HEK293 (cell line): ENCODE data around the gene ZYX.

Source experiments
- CTCF ChIA-PET: fragments of 350-600 bp; formaldehyde crosslinking; extraction: SDS; loops from one replicate; lab custom pipeline; 2021; ENCODE audit warnings: antibody characterized with exemption; lab: Yijun Ruan, JAX
- POLR2A ChIA-PET: fragments of 300-600 bp; formaldehyde crosslinking; extraction: SDS; loops from one replicate; lab custom pipeline; 2020; ENCODE audit warnings: antibody characterized with exemption, inconsistent platforms; lab: Yijun Ruan, JAX
- H3K27ac ChIP-seq: fragments of 200-500 bp; sonication (Bioruptor generic); 2 replicates; pipeline ENCODE4 v1.5.1; 2014; ENCODE audit warnings: low read depth, low read length, control low read depth, inconsistent platforms; ENCODE audit errors: extremely low read depth
- H3K36me3 ChIP-seq, 2 experiments: fragments of 200-500 bp in 1 of 2; sonication (Bioruptor generic) in 1 of 2; 1 replicate in 1 of 2; 2 replicates in 1 of 2; pipeline ENCODE4 v1.5.1; 2014 to 2017; ENCODE audit warnings: inconsistent platforms in 2 of 2, low read length in 2 of 2; ENCODE audit not compliant: control insufficient read depth in 2 of 2, insufficient read depth in 1 of 2
- H3K4me1 ChIP-seq: fragments of 200-500 bp; sonication (Bioruptor generic); 2 replicates; pipeline ENCODE4 v1.5.1; 2014; ENCODE audit warnings: mild to moderate bottlenecking, low read length, inconsistent platforms; ENCODE audit not compliant: control insufficient read depth, insufficient read depth
- H3K4me3 ChIP-seq: 2 replicates; pipeline ENCODE4 v1.5.1; 2011; ENCODE audit warnings: low read depth, mild to moderate bottlenecking, control low read depth, low read length, moderate library complexity
- H3K9me3 ChIP-seq: fragments of 200-500 bp; sonication (Bioruptor generic); 2 replicates; pipeline ENCODE4 v1.5.1; 2014; ENCODE audit warnings: low read depth, low read length, inconsistent platforms; ENCODE audit not compliant: control insufficient read depth, insufficient read depth
- BCL11B ChIP-seq: fragments of 450-650 bp; formaldehyde crosslinking; IDR thresholded peaks from 2 replicates; pipeline ENCODE4 v1.5.1; 2016; ENCODE audit warnings: low read depth, missing biosample characterization, missing genetic modification characterization
- FEZF1 ChIP-seq: fragments of 450-650 bp; formaldehyde crosslinking; IDR thresholded peaks from 2 replicates; pipeline ENCODE4 v1.5.1; 2016; ENCODE audit warnings: missing biosample characterization, missing genetic modification characterization
- GLIS2 ChIP-seq: fragments of 450-650 bp; formaldehyde crosslinking; IDR thresholded peaks from 2 replicates; pipeline ENCODE4 v1.5.1; 2016; ENCODE audit warnings: missing biosample characterization, missing genetic modification characterization
- MEIS1 ChIP-seq: sonication (generic); formaldehyde crosslinking; IDR thresholded peaks from 2 replicates; pipeline ENCODE4 v1.8.1; 2022; ENCODE audit warnings: missing genetic modification reagents, mild to moderate bottlenecking, borderline replicate concordance
- PBX3 ChIP-seq: sonication (generic); formaldehyde crosslinking; IDR thresholded peaks from 2 replicates; pipeline ENCODE4 v1.8.1; 2022; ENCODE audit warnings: mild to moderate bottlenecking, moderate library complexity, missing genetic modification reagents
- SETDB1 ChIP-seq: IDR thresholded peaks from one replicate; pipeline ENCODE4 v1.6.1; 2017; ENCODE audit warnings: mild to moderate bottlenecking, low read length, moderate library complexity, mixed read lengths; ENCODE audit not compliant: insufficient read length
- YY2 ChIP-seq: fragments of 450-650 bp; formaldehyde crosslinking; IDR thresholded peaks from 2 replicates; pipeline ENCODE4 v1.5.1; 2016; ENCODE audit warnings: missing biosample characterization, missing genetic modification characterization
- ZBTB1 ChIP-seq: fragments of 450-650 bp; formaldehyde crosslinking; IDR thresholded peaks from 2 replicates; pipeline ENCODE4 v1.5.1; 2016; ENCODE audit warnings: missing biosample characterization, missing genetic modification characterization
- ZNF155 ChIP-seq: fragments of 450-650 bp; formaldehyde crosslinking; IDR thresholded peaks from 2 replicates; pipeline ENCODE4 v1.5.1; 2016; ENCODE audit warnings: missing biosample characterization, missing genetic modification characterization
- ZNF311 ChIP-seq: fragments of 450-650 bp; formaldehyde crosslinking; IDR thresholded peaks from 2 replicates; pipeline ENCODE4 v1.5.1; 2017; ENCODE audit warnings: missing biosample characterization, missing genetic modification characterization, borderline replicate concordance
- ZNF335 ChIP-seq: fragments of 450-650 bp; formaldehyde crosslinking; conservative IDR thresholded peaks from 2 replicates; pipeline ENCODE4 v1.5.1; 2016; ENCODE audit warnings: missing biosample characterization, missing genetic modification characterization
- ZNF37A ChIP-seq: fragments of 450-650 bp; IDR thresholded peaks from 2 replicates; pipeline ENCODE4 v1.5.1; 2018; ENCODE audit warnings: missing biosample characterization, missing genetic modification characterization
- ZNF391 ChIP-seq: fragments of 450-650 bp; formaldehyde crosslinking; IDR thresholded peaks from 2 replicates; pipeline ENCODE4 v1.5.1; 2016; ENCODE audit warnings: low read depth, missing biosample characterization, missing genetic modification characterization, borderline replicate concordance
- ZNF433 ChIP-seq: fragments of 450-650 bp; formaldehyde crosslinking; IDR thresholded peaks from 2 replicates; pipeline ENCODE4 v1.5.1; 2016; ENCODE audit warnings: missing biosample characterization, missing genetic modification characterization, low read depth
- ZNF514 ChIP-seq: fragments of 450-650 bp; formaldehyde crosslinking; IDR thresholded peaks from 2 replicates; pipeline ENCODE4 v1.5.1; 2016; ENCODE audit warnings: missing biosample characterization, missing genetic modification characterization
- ZNF555 ChIP-seq: fragments of 450-650 bp; formaldehyde crosslinking; conservative IDR thresholded peaks from 2 replicates; pipeline ENCODE4 v1.5.1; 2017; ENCODE audit warnings: missing biosample characterization, mild to moderate bottlenecking, missing genetic modification characterization, inconsistent platforms
- ZNF596 ChIP-seq: fragments of 450-650 bp; IDR thresholded peaks from 2 replicates; pipeline ENCODE4 v1.5.0; 2018; ENCODE audit warnings: missing biosample characterization, mild to moderate bottlenecking, missing genetic modification characterization, moderate library complexity
- ZNF777 ChIP-seq: fragments of 450-650 bp; formaldehyde crosslinking; IDR thresholded peaks from 2 replicates; pipeline ENCODE4 v1.5.1; 2017; ENCODE audit warnings: missing biosample characterization, missing genetic modification characterization, borderline replicate concordance
- ZNF843 ChIP-seq: fragments of 450-650 bp; formaldehyde crosslinking; IDR thresholded peaks from 2 replicates; pipeline ENCODE4 v1.5.1; 2016; ENCODE audit warnings: missing biosample characterization, missing genetic modification characterization
- ZSCAN30 ChIP-seq: fragments of 450-650 bp; IDR thresholded peaks from 2 replicates; pipeline ENCODE4 v1.5.1; 2018; ENCODE audit warnings: missing biosample characterization, mild to moderate bottlenecking, missing genetic modification characterization, moderate library complexity
- ZXDB ChIP-seq: fragments of 450-650 bp; formaldehyde crosslinking; IDR thresholded peaks from 2 replicates; pipeline ENCODE4 v1.5.1; 2016; ENCODE audit warnings: missing biosample characterization, missing genetic modification characterization
- TF ChIP-seq, protein P1 (sequence below): fragments of 450-650 bp; formaldehyde crosslinking; IDR thresholded peaks from 2 replicates; pipeline ENCODE4 v1.5.1; 2016; ENCODE audit warnings: missing biosample characterization, missing genetic modification characterization
- TF ChIP-seq, protein P2 (sequence below): fragments of 450-650 bp; formaldehyde crosslinking; IDR thresholded peaks from 2 replicates; pipeline ENCODE4 v1.5.1; 2017; ENCODE audit warnings: missing biosample characterization, missing genetic modification characterization

The ZYX gene

DNA sequence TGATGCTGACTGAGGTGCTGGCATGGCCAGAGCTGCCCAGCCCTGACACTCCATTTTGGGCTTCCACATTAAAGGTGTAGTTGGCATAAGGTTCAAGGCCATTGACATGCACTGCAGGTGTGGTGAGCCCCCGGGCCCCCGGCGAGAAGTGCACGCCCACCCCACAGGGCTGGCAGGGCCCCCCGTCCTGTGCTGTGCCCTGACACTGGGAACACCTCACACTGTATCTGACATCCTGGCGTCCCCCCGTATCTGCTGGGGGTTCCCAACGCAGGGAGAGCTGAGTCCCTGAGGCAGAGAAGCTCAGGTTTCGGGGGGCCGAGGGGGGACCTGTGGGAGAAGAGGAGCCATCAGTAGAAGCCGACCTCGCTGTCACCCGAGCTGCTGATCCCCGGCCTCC, 17.5 kb downstream of the ZYX start (continued):
- TF ChIP-seq MEIS1 (CRISPR knock-in tag) (no peak), PBX3 (CRISPR knock-in tag) (no peak)

DNA sequence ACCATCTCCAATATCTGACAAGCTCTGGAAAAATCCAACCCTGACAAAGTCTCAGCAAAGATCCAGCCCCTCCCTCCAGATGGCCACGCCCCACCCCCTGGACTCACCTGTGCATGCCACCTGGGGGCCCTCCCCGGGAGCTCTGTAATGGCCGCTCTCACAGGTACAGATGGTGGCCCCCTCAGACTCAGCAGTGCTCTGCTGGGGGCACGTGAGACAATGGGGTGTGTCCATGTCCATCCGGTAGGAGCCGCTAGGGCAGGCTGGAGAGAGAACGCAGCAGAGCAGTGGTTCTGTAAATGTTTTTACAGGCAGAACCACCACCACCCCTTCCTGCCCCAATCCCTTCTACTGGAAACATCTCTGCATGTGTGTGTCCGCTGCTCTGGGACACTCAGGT, 18.0 kb downstream of the ZYX start:
- Histone ChIP-seq H3K36me3 (no peaks in the 10 kb centered on the region), H3K9me3 (no peaks in the 10 kb centered on the region), H3K4me3 (no peak overlapping the region), H3K4me1 (no peaks in the 10 kb centered on the region), H3K27ac (no peak overlapping the region)
- 0 out of 2 replicates have a peak, but pooled peaks have one; percentile 13 for TF ChIP-seq GLIS2
- no peak for TF ChIP-seq SETDB1
- TF ChIP-seq ZSCAN30 (tag by site-specific recombination): no peak
- TF ChIP-seq ZBTB1 (tag by site-specific recombination): no peak
- CTCF ChIA-PET: interaction anchor here (0.6 kb wide), 1 partner anchor 141 kb away, joined by 4 read pairs; no protein-coding TSS in a partner anchor
- POLR2A ChIA-PET: no interaction called here

DNA sequence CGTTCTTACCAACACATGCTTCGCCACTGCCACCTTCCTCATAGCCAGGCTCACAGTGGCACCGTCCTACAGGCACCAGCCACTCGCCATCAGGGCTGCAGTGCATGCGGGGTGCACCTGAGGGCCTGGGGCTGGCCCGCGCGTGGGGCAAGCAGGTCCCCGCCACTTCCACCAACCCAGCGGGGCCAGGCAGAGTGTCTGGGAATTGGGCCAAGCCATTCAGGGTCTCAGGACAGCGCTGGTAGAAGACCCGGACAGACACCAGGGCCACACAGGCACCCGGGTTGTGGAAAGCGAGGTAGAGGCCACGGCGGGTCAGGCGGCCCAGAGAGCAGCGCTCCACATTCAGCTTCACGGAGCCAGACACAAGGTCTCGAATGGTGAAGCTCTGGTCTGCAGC, 18.5 kb downstream of the ZYX start:
- POLR2A ChIA-PET: no interaction called here
- H3K4me3 ChIP-seq: no peak overlapping the region
- TF ChIP-seq, protein P1, sequence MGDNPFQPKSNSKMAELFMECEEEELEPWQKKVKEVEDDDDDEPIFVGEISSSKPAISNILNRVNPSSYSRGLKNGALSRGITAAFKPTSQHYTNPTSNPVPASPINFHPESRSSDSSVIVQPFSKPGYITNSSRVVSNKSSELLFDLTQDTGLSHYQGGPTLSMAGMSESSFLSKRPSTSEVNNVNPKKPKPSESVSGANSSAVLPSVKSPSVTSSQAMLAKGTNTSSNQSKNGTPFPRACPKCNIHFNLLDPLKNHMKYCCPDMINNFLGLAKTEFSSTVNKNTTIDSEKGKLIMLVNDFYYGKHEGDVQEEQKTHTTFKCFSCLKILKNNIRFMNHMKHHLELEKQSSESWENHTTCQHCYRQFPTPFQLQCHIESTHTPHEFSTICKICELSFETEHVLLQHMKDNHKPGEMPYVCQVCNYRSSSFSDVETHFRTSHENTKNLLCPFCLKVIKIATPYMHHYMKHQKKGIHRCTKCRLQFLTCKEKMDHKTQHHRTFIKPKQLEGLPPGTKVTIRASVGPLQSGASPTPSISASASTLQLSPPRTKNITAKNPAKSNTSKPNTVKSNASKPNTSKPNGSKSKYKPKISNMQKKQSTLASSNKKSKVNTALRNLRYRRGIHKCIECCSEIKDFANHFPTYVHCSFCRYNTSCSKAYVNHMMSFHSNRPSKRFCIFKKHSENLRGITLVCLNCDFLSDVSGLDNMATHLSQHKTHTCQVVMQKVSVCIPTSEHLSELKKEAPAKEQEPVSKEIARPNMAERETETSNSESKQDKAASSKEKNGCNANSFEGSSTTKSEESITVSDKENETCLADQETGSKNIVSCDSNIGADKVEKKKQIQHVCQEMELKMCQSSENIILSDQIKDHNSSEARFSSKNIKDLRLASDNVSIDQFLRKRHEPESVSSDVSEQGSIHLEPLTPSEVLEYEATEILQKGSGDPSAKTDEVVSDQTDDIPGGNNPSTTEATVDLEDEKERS (tag by site-specific recombination): no peak
- TF ChIP-seq BCL11B (tag by site-specific recombination) (no peak), ZNF391 (tag by site-specific recombination) (no peak), ZNF433 (tag by site-specific recombination) (no peak), ZNF777 (no peak), ZNF335 (tag by site-specific recombination) (no peak), ZNF311 (tag by site-specific recombination) (no peak), YY2 (tag by site-specific recombination) (no peak), ZXDB (tag by site-specific recombination) (no peak), FEZF1 (tag by site-specific recombination) (no peak), ZNF843 (no peak), ZNF155 (tag by site-specific recombination) (no peak), ZNF37A (tag by site-specific recombination) (no peak), ZNF514 (tag by site-specific recombination) (no peak), ZNF555 (tag by site-specific recombination) (no peak), ZNF596 (no peak)
- TF ChIP-seq, protein P2, sequence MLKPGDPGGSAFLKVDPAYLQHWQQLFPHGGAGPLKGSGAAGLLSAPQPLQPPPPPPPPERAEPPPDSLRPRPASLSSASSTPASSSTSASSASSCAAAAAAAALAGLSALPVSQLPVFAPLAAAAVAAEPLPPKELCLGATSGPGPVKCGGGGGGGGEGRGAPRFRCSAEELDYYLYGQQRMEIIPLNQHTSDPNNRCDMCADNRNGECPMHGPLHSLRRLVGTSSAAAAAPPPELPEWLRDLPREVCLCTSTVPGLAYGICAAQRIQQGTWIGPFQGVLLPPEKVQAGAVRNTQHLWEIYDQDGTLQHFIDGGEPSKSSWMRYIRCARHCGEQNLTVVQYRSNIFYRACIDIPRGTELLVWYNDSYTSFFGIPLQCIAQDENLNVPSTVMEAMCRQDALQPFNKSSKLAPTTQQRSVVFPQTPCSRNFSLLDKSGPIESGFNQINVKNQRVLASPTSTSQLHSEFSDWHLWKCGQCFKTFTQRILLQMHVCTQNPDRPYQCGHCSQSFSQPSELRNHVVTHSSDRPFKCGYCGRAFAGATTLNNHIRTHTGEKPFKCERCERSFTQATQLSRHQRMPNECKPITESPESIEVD (tag by site-specific recombination): no peak
- TF ChIP-seq, all 188 proteins: peak for 0
- no peaks in the 10 kb centered on the region for H3K9me3 ChIP-seq
- H3K27ac ChIP-seq: no peak overlapping the region
- CTCF ChIA-PET: no interaction called here
- H3K4me1 ChIP-seq: no peaks in the 10 kb centered on the region
- no peaks in the 10 kb centered on the region for H3K36me3 ChIP-seq
